ENCODE measurements around the gene ABHD12. TPM values are rescaled to one million over a fixed set of nuclear protein-coding genes. Genes with fewer than 3 reads are reported as not detected.

The ABHD12 gene
- polyA plus RNA-seq, 1 donor (not counting 4 experiments of a cell fraction or from before 2014, with no cell fraction given): 11.2 TPM

DNA sequence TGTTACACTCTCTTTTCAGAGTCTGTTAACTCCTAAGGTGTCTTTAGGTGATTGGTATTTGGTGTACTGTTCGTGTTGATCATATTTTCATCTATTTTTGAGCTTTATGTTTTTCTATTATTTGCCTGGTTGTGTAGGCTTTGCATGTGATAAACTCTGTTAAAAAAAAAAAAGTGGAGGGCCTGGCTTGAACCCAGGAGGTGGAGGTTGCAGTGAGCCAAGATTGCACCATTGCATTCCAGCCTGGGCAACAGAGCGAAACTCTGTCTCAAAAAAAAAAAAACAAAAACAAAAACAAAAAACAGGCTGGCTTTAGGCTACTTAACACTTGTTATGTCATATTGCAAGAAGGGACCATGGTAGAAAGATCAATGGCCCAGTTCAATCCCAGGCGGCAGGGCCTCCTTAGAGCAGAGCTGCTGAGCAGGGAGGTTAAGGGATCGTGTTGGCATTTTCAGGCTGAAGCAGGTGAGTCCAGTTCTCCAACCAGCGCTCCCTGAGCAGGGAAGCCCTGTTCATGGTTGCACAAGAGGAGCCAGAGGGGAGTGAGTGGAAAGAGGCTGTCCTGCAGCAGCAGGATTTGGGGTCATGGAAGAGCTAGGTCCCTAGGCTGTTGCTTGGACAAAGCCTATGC, 134.3 kb downstream of the ABHD12 start:
- Histone ChIP-seq H3K27me3 (ENCODE audit: control insufficient read depth, extremely low read depth, insufficient read depth, low read length) (no peaks in the 10 kb centered on the region), H3K9me3 (ENCODE audit: control insufficient read depth, low read depth, low read length) (no peaks in the 10 kb centered on the region), H2AFZ (ENCODE audit: control insufficient read depth, low read length) (no peak overlapping the region), H3K36me3 (ENCODE audit: control insufficient read depth in 2 of 2, extremely low read depth in 1 of 2, insufficient read depth in 2 of 2, low read length in 2 of 2) (peaks cover 45 to 48% of the 10 kb centered on the region in 2 experiments), H3K9me1 (ENCODE audit: control insufficient read depth, extremely low read depth, insufficient read depth, low read length) (peaks cover 5% of the 10 kb centered on the region), H3K4me1 (ENCODE audit: control insufficient read depth, extremely low read depth, insufficient read depth, low read length) (peaks cover 18% of the 10 kb centered on the region), H4K20me1 (ENCODE audit: control insufficient read depth, extremely low read depth, insufficient read depth, low read length) (peaks cover 43% of the 10 kb centered on the region), H3K4me3 (ENCODE audit: control insufficient read depth in 2 of 3, extremely low read depth in 1 of 3, insufficient read depth in 2 of 3, low read depth in 1 of 3, low read length in 3 of 3) (no peak overlapping the region), H3K79me2 (ENCODE audit: control insufficient read depth, insufficient read depth, low read length) (peaks cover 85% of the 10 kb centered on the region), H3K27ac (ENCODE audit: control insufficient read depth, insufficient read depth, low read length) (no peak overlapping the region), H3K9ac (ENCODE audit: control insufficient read depth, extremely low read depth, insufficient read depth, low read length) (no peak overlapping the region), H3K4me2 (ENCODE audit: control insufficient read depth, extremely low read depth, insufficient read depth, low read depth, low read length) (no peak overlapping the region)
- DNase-seq (ENCODE audit: low read depth, low spot score) (no peak), FAIRE-seq (no peak)
- dilution Hi-C loops (cut with MboI; ENCODE audit: extremely low pct_ligation_motif_present, low sequenced_read_pairs): no loop called here
- TF ChIP-seq CTCF (optimal IDR thresholded peaks at IDR 0.05 in 1 of 3, IDR thresholded peaks at IDR 0.05 in 1 of 3, conservative IDR thresholded peaks at IDR 0.05 in 1 of 3; ENCODE audit: extremely low read depth in 1 of 3, insufficient read depth in 2 of 3, low read length in 3 of 3) (no peak), EZH2 (IDR thresholded peaks at IDR 0.05; ENCODE audit: low read length) (no peak)

- Histone ChIP-seq H3K9ac (ENCODE audit: control insufficient read depth, extremely low read depth, insufficient read depth, low read length) (no peak overlapping the region), H3K4me1 (ENCODE audit: control insufficient read depth, extremely low read depth, insufficient read depth, low read length) (peaks cover 30% of the 10 kb centered on the region), H2AFZ (ENCODE audit: control insufficient read depth, low read length) (no peak overlapping the region), H3K4me3 (ENCODE audit: control insufficient read depth in 2 of 3, extremely low read depth in 1 of 3, insufficient read depth in 2 of 3, low read depth in 1 of 3, low read length in 3 of 3) (no peak overlapping the region), H3K9me3 (ENCODE audit: control insufficient read depth, low read depth, low read length) (no peaks in the 10 kb centered on the region), H3K27ac (ENCODE audit: control insufficient read depth, insufficient read depth, low read length) (no peak overlapping the region), H3K4me2 (ENCODE audit: control insufficient read depth, extremely low read depth, insufficient read depth, low read depth, low read length) (no peak overlapping the region), H3K36me3 (ENCODE audit: control insufficient read depth in 2 of 2, extremely low read depth in 1 of 2, insufficient read depth in 2 of 2, low read length in 2 of 2) (peaks cover 49 to 59% of the 10 kb centered on the region in 2 experiments), H3K27me3 (ENCODE audit: control insufficient read depth, extremely low read depth, insufficient read depth, low read length) (no peaks in the 10 kb centered on the region), H3K79me2 (ENCODE audit: control insufficient read depth, insufficient read depth, low read length) (peaks cover 95% of the 10 kb centered on the region), H4K20me1 (ENCODE audit: control insufficient read depth, extremely low read depth, insufficient read depth, low read length) (peaks cover 54% of the 10 kb centered on the region), H3K9me1 (ENCODE audit: control insufficient read depth, extremely low read depth, insufficient read depth, low read length) (peaks cover 12% of the 10 kb centered on the region)
- FAIRE-seq: no peak
- no peak for TF ChIP-seq EZH2 (IDR thresholded peaks at IDR 0.05; ENCODE audit: low read length)
- TF ChIP-seq CTCF (optimal IDR thresholded peaks at IDR 0.05 in 1 of 3, IDR thresholded peaks at IDR 0.05 in 1 of 3, conservative IDR thresholded peaks at IDR 0.05 in 1 of 3; ENCODE audit: extremely low read depth in 1 of 3, insufficient read depth in 2 of 3, low read length in 3 of 3): peak in 1 of 3 experiments; percentile 33
- dilution Hi-C loops (cut with MboI; ENCODE audit: extremely low pct_ligation_motif_present, low sequenced_read_pairs): no loop called here
- DNase-seq (ENCODE audit: low read depth, low spot score): no peak
These were observed 135.5 kb downstream of the ABHD12 start for GRCh38 chr20:25254986-25255680.

Data from keratinocyte (primary cell).